Tibial artery (tissue), 4 donors: ENCODE results near the gene TACC2.

ENCODE experiments used
- DNase-seq, 2 donors: peaks; one replicate each; pipeline ENCODE4 v3.0.0-alpha.2; 2019
- H3K27ac ChIP-seq, 2 donors: fragments of 200-600 bp; sonication (generic) in 1 of 2; 1 replicate in 1 of 2; 2 replicates in 1 of 2; pipeline ENCODE4 v1.5.1; 2018 to 2019; ENCODE audit warnings: mild to moderate bottlenecking in 1 of 2
- H3K27me3 ChIP-seq, 2 donors: fragments of 200-600 bp; sonication (generic) in 1 of 2; one replicate each; pipeline versions ENCODE4 v1.5.1 to v1.6.0; 2016 to 2019
- H3K36me3 ChIP-seq, 3 donors: fragments of 200-600 bp; sonication (generic) in 2 of 3; one replicate each; pipeline ENCODE4 v1.5.1; 2016 to 2019; ENCODE audit warnings: mild to moderate bottlenecking in 2 of 3
- H3K4me1 ChIP-seq, 4 donors: fragments of 200-600 bp; sonication (generic) in 2 of 4; 1 replicate in 3 of 4; 2 replicates in 1 of 4; pipeline ENCODE4 v1.5.1; 2016 to 2019
- H3K4me3 ChIP-seq, 2 donors: fragments of 200-600 bp; sonication (generic) in 1 of 2; 1 replicate in 1 of 2; 2 replicates in 1 of 2; pipeline ENCODE4 v1.5.1; 2018 to 2019; ENCODE audit warnings: mild to moderate bottlenecking in 2 of 2
- H3K9me3 ChIP-seq, 3 donors: fragments of 200-600 bp; sonication (generic) in 1 of 3; one replicate each; pipeline ENCODE4 v1.5.1; 2016 to 2019
- intact Hi-C: fragments of 100-400 bp; cut with DNase I; formaldehyde crosslinking; loops from one replicate; pipeline ENCODE4 v1.15.0; 2023; ENCODE audit warnings: low total_unique reads
- TF ChIP-seq, protein P1 (sequence below), 2 experiments: fragments of 200-600 bp in 1 of 2; fragments of 450-650 bp in 1 of 2; IDR thresholded peaks; one replicate each; pipeline ENCODE4 v1.5.1; 2017 to 2019; ENCODE audit warnings: antibody characterized with exemption in 2 of 2, mild to moderate bottlenecking in 1 of 2, moderate library complexity in 1 of 2

The TACC2 gene

DNA sequence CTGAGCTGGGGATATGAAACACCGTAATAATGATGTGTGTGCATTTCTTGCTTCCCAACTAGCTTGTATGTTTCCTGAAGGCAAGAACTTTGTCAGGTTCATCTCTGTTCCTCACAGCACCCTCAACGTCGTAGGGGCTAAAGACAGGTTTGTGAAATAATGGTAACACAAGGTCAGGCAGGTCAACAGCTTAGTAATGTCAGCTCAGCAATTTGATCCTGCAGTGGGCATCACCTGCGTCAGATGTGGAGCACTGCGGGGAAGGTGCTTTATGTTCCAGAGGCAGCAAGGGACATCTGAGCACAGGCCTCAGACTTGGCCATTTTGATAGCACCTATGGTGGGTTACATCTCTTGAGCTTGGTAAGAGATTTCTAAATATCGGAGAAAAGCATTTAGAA is 230.4 kb downstream of the TACC2 start:
- intact Hi-C loops, result no loop called here
- Histone ChIP-seq H3K4me1 (no peaks in the 10 kb centered on the region), H3K36me3 (peaks cover 35 to 88% (median 56%) of the 10 kb centered on the region in 3 donors), H3K9me3 (no peaks in the 10 kb centered on the region), H3K27ac (no peak overlapping the region), H3K4me3 (no peak overlapping the region), H3K27me3 (no peaks in the 10 kb centered on the region)
- TF ChIP-seq, protein P1, sequence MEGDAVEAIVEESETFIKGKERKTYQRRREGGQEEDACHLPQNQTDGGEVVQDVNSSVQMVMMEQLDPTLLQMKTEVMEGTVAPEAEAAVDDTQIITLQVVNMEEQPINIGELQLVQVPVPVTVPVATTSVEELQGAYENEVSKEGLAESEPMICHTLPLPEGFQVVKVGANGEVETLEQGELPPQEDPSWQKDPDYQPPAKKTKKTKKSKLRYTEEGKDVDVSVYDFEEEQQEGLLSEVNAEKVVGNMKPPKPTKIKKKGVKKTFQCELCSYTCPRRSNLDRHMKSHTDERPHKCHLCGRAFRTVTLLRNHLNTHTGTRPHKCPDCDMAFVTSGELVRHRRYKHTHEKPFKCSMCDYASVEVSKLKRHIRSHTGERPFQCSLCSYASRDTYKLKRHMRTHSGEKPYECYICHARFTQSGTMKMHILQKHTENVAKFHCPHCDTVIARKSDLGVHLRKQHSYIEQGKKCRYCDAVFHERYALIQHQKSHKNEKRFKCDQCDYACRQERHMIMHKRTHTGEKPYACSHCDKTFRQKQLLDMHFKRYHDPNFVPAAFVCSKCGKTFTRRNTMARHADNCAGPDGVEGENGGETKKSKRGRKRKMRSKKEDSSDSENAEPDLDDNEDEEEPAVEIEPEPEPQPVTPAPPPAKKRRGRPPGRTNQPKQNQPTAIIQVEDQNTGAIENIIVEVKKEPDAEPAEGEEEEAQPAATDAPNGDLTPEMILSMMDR (IDR thresholded peaks at IDR 0.05), result no peak
- DNase-seq, result no peak

DNA sequence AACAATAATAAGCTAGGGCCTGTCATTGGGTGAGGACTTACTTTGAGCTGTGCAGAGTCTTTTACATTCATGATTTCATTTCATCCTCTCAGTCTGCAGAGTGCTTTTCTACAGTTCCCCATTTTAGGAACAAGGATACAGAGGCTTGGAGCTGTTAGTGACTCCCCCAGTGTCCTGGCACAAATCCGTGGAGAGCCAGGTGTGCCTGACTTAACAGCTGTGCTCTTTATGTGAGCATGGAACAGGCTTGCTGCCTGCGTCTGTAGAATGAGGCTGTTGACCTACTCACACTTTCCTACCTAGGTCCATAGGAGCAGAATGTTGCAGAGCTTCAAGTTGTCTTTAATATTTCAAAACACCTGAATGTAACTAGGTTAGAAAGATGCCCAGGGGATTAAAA is 231.8 kb downstream of the TACC2 start:
- H3K4me1 ChIP-seq, result no peaks in the 10 kb centered on the region
- no peaks in the 10 kb centered on the region for H3K9me3 ChIP-seq
- peaks cover 43 to 95% (median 66%) of the 10 kb centered on the region in 3 donors for H3K36me3 ChIP-seq
- intact Hi-C loops, result no loop called here
- TF ChIP-seq, protein P1 (IDR thresholded peaks at IDR 0.05), result no peak
- no peak for DNase-seq
- H3K27me3 ChIP-seq, result no peaks in the 10 kb centered on the region
- no peak overlapping the region for H3K27ac ChIP-seq
- no peak overlapping the region for H3K4me3 ChIP-seq

DNA sequence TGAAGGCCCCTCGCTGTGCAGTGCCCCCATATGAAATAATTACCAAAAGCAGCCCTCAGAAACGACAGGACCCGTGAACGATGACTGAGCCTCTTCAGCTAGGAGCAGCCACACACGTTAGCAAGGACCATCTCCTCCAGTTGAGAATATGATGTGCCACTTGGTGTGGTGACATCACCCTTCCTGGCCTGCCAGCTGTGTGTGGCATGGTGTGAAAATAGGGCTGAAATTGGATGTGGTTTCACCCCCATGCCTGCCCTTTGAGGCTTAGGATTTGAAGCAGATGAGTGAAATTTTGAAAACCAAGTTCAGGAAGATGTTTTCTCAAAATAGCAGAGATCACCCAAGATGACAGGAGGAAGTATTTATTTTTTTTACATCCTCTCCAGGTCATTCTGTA is 233.0 kb downstream of the TACC2 start:
- Histone ChIP-seq H3K27ac (no peak overlapping the region), H3K36me3 (peaks cover 47 to 96% (median 67%) of the 10 kb centered on the region in 3 donors), H3K27me3 (no peaks in the 10 kb centered on the region), H3K4me1 (no peaks in the 10 kb centered on the region), H3K9me3 (no peaks in the 10 kb centered on the region), H3K4me3 (no peak overlapping the region)
- intact Hi-C loops, result no loop called here
- DNase-seq, result no peak
- TF ChIP-seq, protein P1 (IDR thresholded peaks at IDR 0.05), result no peak

DNA sequence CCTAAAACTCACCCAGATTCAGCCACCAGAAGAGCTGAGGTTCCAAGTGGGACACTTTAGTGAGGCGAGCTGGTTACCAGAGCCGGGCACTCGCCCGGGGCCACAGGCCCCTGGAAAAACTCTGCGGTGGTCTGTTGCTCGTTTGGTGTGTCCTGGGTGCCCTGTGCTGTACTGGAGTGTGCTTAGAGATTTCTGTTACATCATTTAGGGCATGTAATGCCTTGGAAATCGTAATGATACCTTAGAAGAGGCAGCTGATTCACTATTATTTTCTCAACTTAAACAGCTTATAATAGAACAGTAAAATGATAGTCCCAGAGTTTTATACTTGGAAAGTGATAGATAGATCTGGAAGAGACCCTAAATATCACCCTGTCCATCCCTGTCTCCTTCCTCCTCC is 233.7 kb downstream of the TACC2 start:
- no peaks in the 10 kb centered on the region for H3K27me3 ChIP-seq
- peaks cover 49 to 98% (median 70%) of the 10 kb centered on the region in 3 donors for H3K36me3 ChIP-seq
- no peak overlapping the region for H3K27ac ChIP-seq
- intact Hi-C loops, result no loop called here
- H3K4me1 ChIP-seq, result no peaks in the 10 kb centered on the region
- no peak overlapping the region for H3K4me3 ChIP-seq
- DNase-seq, result no peak
- H3K9me3 ChIP-seq, result no peaks in the 10 kb centered on the region
- TF ChIP-seq, protein P1 (IDR thresholded peaks at IDR 0.05), result no peak

DNA sequence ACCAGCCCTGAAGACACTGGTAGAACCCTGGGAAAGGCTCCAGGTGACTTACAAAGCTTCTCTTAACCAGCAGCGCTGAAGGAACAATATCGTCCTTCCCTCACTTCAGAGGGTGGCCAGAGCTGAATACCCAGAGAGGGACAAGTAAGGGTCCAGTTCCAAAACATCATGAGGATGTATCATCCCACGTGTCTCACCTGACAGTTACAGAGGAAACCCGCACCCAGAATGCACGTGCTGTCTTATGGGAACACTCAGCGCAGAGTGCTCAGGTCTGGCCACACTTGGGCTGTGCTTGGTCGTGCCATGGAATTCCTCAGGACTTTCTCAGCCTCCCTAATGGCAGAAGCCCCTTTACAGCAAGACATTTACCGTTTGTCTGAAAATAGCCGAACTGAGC is 235.2 kb downstream of the TACC2 start:
- intact Hi-C loops, result no loop called here
- no peak overlapping the region for H3K4me3 ChIP-seq
- TF ChIP-seq, protein P1 (IDR thresholded peaks at IDR 0.05), result no peak
- peaks cover 50 to 98% (median 69%) of the 10 kb centered on the region in 3 donors for H3K36me3 ChIP-seq
- H3K4me1 ChIP-seq, result no peaks in the 10 kb centered on the region
- no peak for DNase-seq
- H3K9me3 ChIP-seq, result no peaks in the 10 kb centered on the region
- H3K27me3 ChIP-seq, result no peaks in the 10 kb centered on the region
- H3K27ac ChIP-seq, result no peak overlapping the region

DNA sequence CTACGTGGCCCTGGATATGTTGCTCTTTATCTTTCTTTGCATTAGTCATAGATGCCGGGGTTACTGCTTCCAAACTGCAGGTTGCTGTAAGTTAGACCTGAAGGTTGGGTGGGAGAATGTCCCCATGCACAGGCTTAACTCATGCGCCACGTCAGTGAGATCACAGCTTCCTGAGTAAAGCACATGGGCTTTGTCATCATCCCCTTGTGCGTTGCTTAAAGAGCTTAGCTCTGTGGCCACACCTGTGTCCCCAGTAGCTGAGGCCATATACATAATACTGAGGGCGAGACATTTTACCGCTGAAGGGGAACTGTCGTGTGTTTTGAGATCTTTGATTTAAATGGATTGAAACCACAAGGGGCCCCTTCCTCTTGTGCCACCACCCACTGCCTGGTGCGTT is 236.4 kb downstream of the TACC2 start:
- H3K27ac ChIP-seq, result no peak overlapping the region
- TF ChIP-seq, protein P1 (IDR thresholded peaks at IDR 0.05), result no peak
- no peaks in the 10 kb centered on the region for H3K4me1 ChIP-seq
- no peaks in the 10 kb centered on the region for H3K9me3 ChIP-seq
- peaks cover 51 to 100% (median 73%) of the 10 kb centered on the region in 3 donors for H3K36me3 ChIP-seq
- no peak overlapping the region for H3K4me3 ChIP-seq
- H3K27me3 ChIP-seq, result no peaks in the 10 kb centered on the region
- intact Hi-C loops, result no loop called here
- DNase-seq, result no peak
